DMS53 (cell line): ENCODE results near the gene CFAP90.
A peak's percentile ranks its signal among the peaks of the same experiment; 100 is the strongest.

ENCODE experiments used
- DNase-seq: peaks from one replicate; lab custom pipeline; 2025; lab: John Stamatoyannopoulos, UW

Gene CFAP90

GRCh38 chr5:7868427-7868772, 17.5 kb upstream of the CFAP90 start:
- DNase-seq = no peak

GRCh38 chr5:7867260-7867659, 16.3 kb upstream of the CFAP90 start:
- DNase-seq = no peak

GRCh38 chr5:7866196-7866595, 15.3 kb upstream of the CFAP90 start:
- DNase-seq = no peak

GRCh38 chr5:7857926-7858632, 7.1 kb upstream of the CFAP90 start:
- DNase-seq = no peak

- DNase-seq = no peak
Observed at GRCh38 chr5:7857361-7857760, 6.4 kb upstream of the CFAP90 start.

- peak; percentile 81 for DNase-seq
Observed at GRCh38 chr5:7856855-7857254, 5.9 kb upstream of the CFAP90 start.

GRCh38 chr5:7855611-7856010, 4.7 kb upstream of the CFAP90 start:
- DNase-seq = no peak

GRCh38 chr5:7852988-7853387, 2.1 kb upstream of the CFAP90 start:
- DNase-seq = no peak

GRCh38 chr5:7852542-7852941, 1.6 kb upstream of the CFAP90 start:
- DNase-seq = no peak

GRCh38 chr5:7851617-7852289, 820 bp upstream of the CFAP90 start:
- DNase-seq = peak; percentile 57

GRCh38 chr5:7851240-7851592, 283 bp upstream of the CFAP90 start:
- DNase-seq = no peak

- DNase-seq = peak; percentile 53
Observed at GRCh38 chr5:7849681-7850394, 1.1 kb downstream of the CFAP90 start.

GRCh38 chr5:7848296-7848695, 2.6 kb downstream of the CFAP90 start:
- no peak for DNase-seq

- no peak for DNase-seq
Observed at GRCh38 chr5:7846327-7846726, 4.6 kb downstream of the CFAP90 start.

- DNase-seq = no peak
Observed at GRCh38 chr5:7845557-7845956, 5.4 kb downstream of the CFAP90 start.

GRCh38 chr5:7844901-7845300, 6.0 kb downstream of the CFAP90 start:
- DNase-seq = no peak

- DNase-seq = no peak
Observed at GRCh38 chr5:7842531-7842930, 8.4 kb downstream of the CFAP90 start.

- DNase-seq = no peak
Observed at GRCh38 chr5:7837403-7837802, 13.5 kb downstream of the CFAP90 start.

- DNase-seq = no peak
Observed at GRCh38 chr5:7834982-7835381, 16.0 kb downstream of the CFAP90 start.

- DNase-seq = peak; percentile 41
Observed at GRCh38 chr5:7828269-7828668, 22.7 kb downstream of the CFAP90 start.

- no peak for DNase-seq
Observed at GRCh38 chr5:7827610-7828009, 23.3 kb downstream of the CFAP90 start.

- no peak for DNase-seq
Observed at GRCh38 chr5:7825630-7826029, 25.3 kb downstream of the CFAP90 start.

GRCh38 chr5:7824995-7825394, 25.9 kb downstream of the CFAP90 start:
- peak; percentile 20 for DNase-seq
